Vagina (tissue), 2 donors: ENCODE measurements around the gene MGAT3. TPM values are rescaled to one million over a fixed set of nuclear protein-coding genes. Genes with fewer than 3 reads are reported as not detected.

ENCODE experiments used
- DNase-seq, 2 donors: peaks; one replicate each; pipeline ENCODE4 v3.0.0-alpha.2; 2017; ENCODE audit errors: extremely low spot score in 2 of 2
- H3K27ac ChIP-seq: fragments of 200-600 bp; sonication (generic); one replicate; pipeline ENCODE4 v1.5.1; 2019
- H3K27me3 ChIP-seq: fragments of 200-600 bp; sonication (generic); one replicate; pipeline ENCODE4 v1.5.1; 2019
- H3K36me3 ChIP-seq, 2 donors: fragments of 200-600 bp; sonication (generic); one replicate each; pipeline ENCODE4 v1.5.1; 2017 to 2019
- H3K4me1 ChIP-seq: fragments of 200-600 bp; sonication (generic); one replicate; pipeline ENCODE4 v1.5.1; 2019
- H3K4me3 ChIP-seq, 2 donors: fragments of 200-600 bp; sonication (generic); 1 replicate in 1 of 2; 2 replicates in 1 of 2; pipeline ENCODE4 v1.5.1; 2016 to 2019
- H3K9me3 ChIP-seq: fragments of 200-600 bp; sonication (generic); one replicate; pipeline ENCODE4 v1.5.1; 2019
- POLR2A ChIP-seq, 2 donors: fragments of 450-650 bp; IDR thresholded peaks; one replicate each; pipeline ENCODE4 v1.6.1; 2017; ENCODE audit warnings: antibody characterized with exemption in 2 of 2, mild to moderate bottlenecking in 2 of 2, moderate library complexity in 2 of 2
- POLR2AphosphoS5 ChIP-seq, 2 donors: sonication (generic); formaldehyde crosslinking; IDR thresholded peaks; one replicate each; pipeline ENCODE4 v1.9.0; 2017; ENCODE audit warnings: antibody characterized with exemption in 2 of 2, mild to moderate bottlenecking in 2 of 2, low read depth in 1 of 2; ENCODE audit not compliant: insufficient read depth in 1 of 2
- intact Hi-C: fragments of 100-400 bp; cut with DNase I; formaldehyde crosslinking; loops from one replicate; pipeline ENCODE4 v1.15.1; 2023
- total RNA-seq: library from RNA; depleted of rRNA; stranded (reverse); fragments of >200 nt; gene quantifications from one replicate; pipeline ENCODE4 v1.2.3, GENCODE V29; 2016
- TF ChIP-seq, protein P1 (sequence below), 3 experiments: fragments of 450-650 bp in 2 of 3; fragments of 200-600 bp in 1 of 3; sonication (generic) in 1 of 3; IDR thresholded peaks; one replicate each; pipeline ENCODE4 v1.5.1; 2017 to 2019; ENCODE audit warnings: antibody characterized with exemption in 3 of 3, mild to moderate bottlenecking in 2 of 3, moderate library complexity in 2 of 3

MGAT3 gene
- total RNA-seq, 1 donor from 2014 or later: 0.98 TPM

DNA sequence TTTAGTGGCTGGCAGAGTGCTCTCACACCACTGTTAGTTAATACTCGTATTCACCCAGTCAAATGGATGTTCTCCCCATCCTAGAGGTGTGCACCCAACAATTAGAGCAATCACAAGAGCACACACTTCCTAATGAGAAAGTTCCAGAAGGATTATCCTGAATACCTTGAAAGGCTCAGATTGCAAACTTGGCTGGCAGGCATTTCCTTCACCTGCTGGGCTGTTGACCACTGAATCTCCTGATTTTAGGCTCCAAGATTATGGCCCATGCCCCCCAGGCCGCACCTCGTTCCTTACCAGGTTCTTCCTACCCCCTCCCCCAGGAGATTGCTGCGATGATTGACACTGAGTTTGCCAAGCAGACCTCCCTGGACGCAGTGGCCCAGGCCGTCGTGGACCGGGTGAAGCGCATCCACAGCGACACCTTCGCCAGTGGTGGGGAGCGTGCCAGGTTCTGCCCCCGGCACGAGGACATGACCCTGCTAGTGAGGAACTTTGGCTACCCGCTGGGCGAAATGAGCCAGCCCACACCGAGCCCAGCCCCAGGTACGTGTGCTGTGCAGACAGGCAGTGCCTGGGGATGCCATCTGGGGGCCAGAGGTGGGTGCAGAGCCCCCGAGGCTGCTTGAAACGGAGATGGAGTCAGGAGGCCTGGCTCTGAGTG is 30.3 kb upstream of the MGAT3 start:
- no peak for DNase-seq
- Histone ChIP-seq H3K27ac (no peak overlapping the region), H3K4me1 (peaks cover 9% of the 10 kb centered on the region), H3K9me3 (no peaks in the 10 kb centered on the region), H3K36me3 (peaks cover 0 to 60% of the 10 kb centered on the region in 2 donors), H3K27me3 (no peaks in the 10 kb centered on the region), H3K4me3 (no peak overlapping the region)
- intact Hi-C loops: no loop called here
- TF ChIP-seq POLR2AphosphoS5 (IDR thresholded peaks at IDR 0.05; ENCODE audit: insufficient read depth in 1 of 2, low read depth in 1 of 2) (no peak), POLR2A (IDR thresholded peaks at IDR 0.05) (no peak)
- TF ChIP-seq, protein P1, sequence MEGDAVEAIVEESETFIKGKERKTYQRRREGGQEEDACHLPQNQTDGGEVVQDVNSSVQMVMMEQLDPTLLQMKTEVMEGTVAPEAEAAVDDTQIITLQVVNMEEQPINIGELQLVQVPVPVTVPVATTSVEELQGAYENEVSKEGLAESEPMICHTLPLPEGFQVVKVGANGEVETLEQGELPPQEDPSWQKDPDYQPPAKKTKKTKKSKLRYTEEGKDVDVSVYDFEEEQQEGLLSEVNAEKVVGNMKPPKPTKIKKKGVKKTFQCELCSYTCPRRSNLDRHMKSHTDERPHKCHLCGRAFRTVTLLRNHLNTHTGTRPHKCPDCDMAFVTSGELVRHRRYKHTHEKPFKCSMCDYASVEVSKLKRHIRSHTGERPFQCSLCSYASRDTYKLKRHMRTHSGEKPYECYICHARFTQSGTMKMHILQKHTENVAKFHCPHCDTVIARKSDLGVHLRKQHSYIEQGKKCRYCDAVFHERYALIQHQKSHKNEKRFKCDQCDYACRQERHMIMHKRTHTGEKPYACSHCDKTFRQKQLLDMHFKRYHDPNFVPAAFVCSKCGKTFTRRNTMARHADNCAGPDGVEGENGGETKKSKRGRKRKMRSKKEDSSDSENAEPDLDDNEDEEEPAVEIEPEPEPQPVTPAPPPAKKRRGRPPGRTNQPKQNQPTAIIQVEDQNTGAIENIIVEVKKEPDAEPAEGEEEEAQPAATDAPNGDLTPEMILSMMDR (IDR thresholded peaks at IDR 0.05): no peak

DNA sequence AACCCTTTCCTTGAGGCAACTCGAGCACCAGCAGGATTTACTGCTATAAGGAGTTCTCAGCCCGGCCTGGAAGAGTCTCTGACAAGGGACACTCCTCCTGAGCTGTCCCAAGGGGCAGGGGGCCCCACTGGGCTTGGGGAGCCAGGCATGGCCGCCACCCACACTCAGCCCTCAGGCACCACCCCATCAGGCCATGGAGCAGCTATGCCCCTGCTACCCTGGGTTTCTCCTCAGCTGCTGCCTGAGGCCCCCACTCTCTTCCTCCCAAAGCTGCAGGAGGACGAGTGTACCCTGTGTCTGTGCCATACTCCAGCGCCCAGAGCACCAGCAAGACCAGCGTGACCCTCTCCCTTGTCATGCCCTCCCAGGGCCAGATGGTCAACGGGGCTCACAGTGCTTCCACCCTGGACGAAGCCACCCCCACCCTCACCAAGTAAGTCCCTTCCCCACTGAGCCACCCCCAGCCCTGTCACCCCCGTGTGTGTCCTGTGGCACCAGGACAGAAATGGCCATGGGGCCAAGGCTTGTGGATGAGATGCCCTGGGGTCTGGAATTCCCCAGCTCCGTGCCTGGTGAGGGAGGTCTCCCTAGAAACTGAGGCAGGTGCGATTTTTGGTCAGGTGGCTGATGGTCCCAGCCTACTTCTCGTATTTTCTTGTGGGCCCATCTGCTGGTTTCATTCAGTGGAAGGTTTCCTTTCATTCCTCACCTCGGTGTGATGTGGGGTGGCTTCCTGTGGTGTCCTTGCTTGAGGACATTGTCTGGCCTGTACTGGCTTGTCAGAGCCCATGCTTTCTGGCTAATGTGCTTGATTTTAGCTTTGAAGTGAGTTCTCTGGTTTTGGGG is 28.8 kb upstream of the MGAT3 start:
- Histone ChIP-seq H3K27me3 (no peaks in the 10 kb centered on the region), H3K4me1 (peaks cover 19% of the 10 kb centered on the region), H3K9me3 (no peaks in the 10 kb centered on the region), H3K4me3 (no peak overlapping the region), H3K27ac (no peak overlapping the region), H3K36me3 (peaks cover 0 to 57% of the 10 kb centered on the region in 2 donors)
- intact Hi-C loops: no loop called here
- TF ChIP-seq, protein P1 (IDR thresholded peaks at IDR 0.05): no peak
- TF ChIP-seq POLR2AphosphoS5 (IDR thresholded peaks at IDR 0.05; ENCODE audit: insufficient read depth in 1 of 2, low read depth in 1 of 2) (no peak), POLR2A (IDR thresholded peaks at IDR 0.05) (no peak)
- no peak for DNase-seq

DNA sequence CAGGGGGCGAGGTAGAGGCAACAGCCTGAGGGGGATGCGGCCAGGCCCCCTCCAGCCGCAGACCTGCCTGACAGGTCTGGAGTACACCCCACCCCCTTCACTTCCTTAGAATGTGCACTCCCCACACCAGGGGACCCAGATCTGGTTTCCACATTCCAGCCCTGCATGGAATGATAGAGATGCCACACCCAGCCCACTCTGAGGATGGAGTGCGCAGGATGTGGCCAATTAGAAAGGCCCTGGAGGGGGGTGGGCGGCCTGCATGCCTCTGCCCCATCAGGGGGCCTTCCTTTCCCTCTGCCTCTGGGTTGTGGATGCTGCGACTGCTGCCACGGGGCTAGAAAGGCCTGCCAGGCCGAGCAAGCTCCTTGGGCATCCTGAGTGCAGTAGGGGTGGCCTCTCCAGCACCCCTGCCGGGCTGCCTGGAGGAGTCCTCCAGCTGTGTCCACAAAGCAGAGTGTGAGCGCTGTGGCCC is 28.2 kb upstream of the MGAT3 start:
- Histone ChIP-seq H3K4me1 (peaks cover 19% of the 10 kb centered on the region), H3K36me3 (peaks cover 0 to 51% of the 10 kb centered on the region in 2 donors), H3K9me3 (no peaks in the 10 kb centered on the region), H3K27me3 (no peaks in the 10 kb centered on the region), H3K27ac (no peak overlapping the region), H3K4me3 (no peak overlapping the region)
- no peak for DNase-seq
- intact Hi-C loops: no loop called here
- TF ChIP-seq, protein P1 (IDR thresholded peaks at IDR 0.05): no peak
- TF ChIP-seq POLR2AphosphoS5 (IDR thresholded peaks at IDR 0.05; ENCODE audit: insufficient read depth in 1 of 2, low read depth in 1 of 2) (no peak), POLR2A (IDR thresholded peaks at IDR 0.05) (no peak)

DNA sequence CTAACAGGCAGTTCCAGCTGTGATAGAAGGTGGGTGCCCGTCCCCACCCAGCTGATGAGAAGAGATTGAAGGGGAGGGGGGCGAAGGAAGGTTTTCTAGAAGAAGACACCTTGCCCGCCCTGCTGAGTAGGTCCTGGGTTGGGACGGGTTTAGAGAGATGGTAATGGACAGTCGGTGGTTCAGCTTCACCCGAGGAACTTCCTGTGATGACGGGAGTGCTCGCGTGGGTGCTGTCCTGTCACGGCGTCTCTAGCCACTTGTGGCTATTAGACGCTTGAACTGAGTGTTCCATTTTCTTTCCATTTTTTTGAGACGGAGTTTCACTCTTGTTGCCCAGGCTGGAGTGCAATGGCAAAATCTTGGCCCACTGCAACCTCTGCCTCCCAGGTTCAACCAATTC is 27.6 kb upstream of the MGAT3 start:
- no peak for DNase-seq
- Histone ChIP-seq H3K27me3 (no peaks in the 10 kb centered on the region), H3K4me1 (peaks cover 19% of the 10 kb centered on the region), H3K9me3 (no peaks in the 10 kb centered on the region), H3K27ac (no peak overlapping the region), H3K4me3 (no peak overlapping the region), H3K36me3 (peaks cover 0 to 47% of the 10 kb centered on the region in 2 donors)
- TF ChIP-seq POLR2AphosphoS5 (IDR thresholded peaks at IDR 0.05; ENCODE audit: insufficient read depth in 1 of 2, low read depth in 1 of 2) (no peak), POLR2A (IDR thresholded peaks at IDR 0.05) (no peak)
- TF ChIP-seq, protein P1 (IDR thresholded peaks at IDR 0.05): no peak
- intact Hi-C loops: no loop called here
